Fibroblast of skin of abdomen (primary cell): ENCODE measurements around the gene CMTM2.

Experiments used
- DNase-seq: peaks from one replicate; pipeline ENCODE4 v3.0.0-alpha.2; 2013

Gene CMTM2

GRCh38 chr16:66636199-66636598 is 56.9 kb downstream of the CMTM2 start:
- no peak for DNase-seq

- DNase-seq, result no peak
Measured at GRCh38 chr16:66637806-66638205, 58.5 kb downstream of the CMTM2 start.
